Lung (tissue), 12 donors: ENCODE results near the gene NUPR2. TPM values are rescaled to one million over a fixed set of nuclear protein-coding genes. Genes with fewer than 3 reads are reported as not detected.

Experiments
- ATAC-seq: fragments of 200-7000 bp; cut with Tn5 transposase; one replicate; pipeline ENCODE4 v1.9.1; 2020; ENCODE audit warnings: moderate number of reproducible peaks; ENCODE audit not compliant: insufficient read depth, low FRiP score
- DNase-seq, 3 donors: peaks; one replicate each; pipeline ENCODE4 v3.0.0-alpha.2; 2013 to 2017
- H3K27ac ChIP-seq, 2 donors: one replicate each; pipeline ENCODE4 v1.5.1; 2013; ENCODE audit warnings: mild to moderate bottlenecking in 2 of 2, moderate library complexity in 2 of 2, control low read depth in 1 of 2, inconsistent platforms in 1 of 2, low read depth in 1 of 2, low read length in 1 of 2
- H3K27me3 ChIP-seq, 3 donors: one replicate each; pipeline ENCODE4 v1.5.1; 2013; ENCODE audit warnings: low read length in 2 of 3; ENCODE audit not compliant: control insufficient read depth in 3 of 3, insufficient read depth in 3 of 3
- H3K36me3 ChIP-seq, 4 donors: one replicate each; pipeline ENCODE4 v1.5.1; 2013; ENCODE audit warnings: low read length in 4 of 4, mild to moderate bottlenecking in 1 of 4, moderate library complexity in 1 of 4; ENCODE audit not compliant: control insufficient read depth in 4 of 4, insufficient read depth in 4 of 4
- H3K4me1 ChIP-seq, 5 donors: one replicate each; pipeline ENCODE4 v1.5.1; 2013; ENCODE audit warnings: low read length in 5 of 5, mild to moderate bottlenecking in 2 of 5, moderate library complexity in 1 of 5; ENCODE audit not compliant: control insufficient read depth in 5 of 5, insufficient read depth in 5 of 5
- H3K4me3 ChIP-seq: one replicate; pipeline ENCODE4 v1.5.1; 2013; ENCODE audit warnings: mild to moderate bottlenecking, control low read depth, moderate library complexity
- H3K9ac ChIP-seq, 2 donors: one replicate each; pipeline ENCODE4 v1.5.1; 2013; ENCODE audit warnings: low read length in 2 of 2, control low read depth in 1 of 2; ENCODE audit not compliant: insufficient read depth in 1 of 2
- H3K9me3 ChIP-seq, 4 donors: one replicate each; pipeline ENCODE4 v1.5.1; 2013; ENCODE audit warnings: low read length in 3 of 4, mild to moderate bottlenecking in 1 of 4, moderate library complexity in 1 of 4; ENCODE audit not compliant: control insufficient read depth in 4 of 4, insufficient read depth in 3 of 4
- WGBS, 2 donors: extraction: QIAGEN DNeasy Blood & Tissue Kit; methylation state at CpG; one replicate each; pipeline ENCODE4 v1.1.7; 2013; 5-methylcytosine and 5-hydroxymethylcytosine counted together
- polyA plus RNA-seq, 2 donors: library from polyadenylated mRNA; stranded (reverse); fragments of 200-250 nt; gene quantifications; one replicate each; pipeline ENCODE4 v1.2.1, GENCODE V29; 2013
- total RNA-seq, 2 donors: library from RNA; depleted of rRNA in 1 of 2; stranded (reverse); fragments of >200 nt in 1 of 2; gene quantifications; one replicate each; pipeline ENCODE4 v1.2.1, GENCODE V29; 2014 to 2021
- TF ChIP-seq, protein P1 (sequence below): IDR thresholded peaks from 2 replicates; pipeline ENCODE4 v1.5.1; 2012; ENCODE audit warnings: mild to moderate bottlenecking; ENCODE audit errors: control extremely low read depth, extremely low read depth
- donor health status: control.
- donor health status: control.
- donor health status: Bipolar disorder and iron deficiency.
- donor health status: healthy.
- donor health status: DM: yes; HTN: yes; CAD: no.

NUPR2 gene
- total and polyA plus RNA-seq, 4 donors, result 0.88 to 3.0 (median 1.9) TPM

GRCh38 chr7:56087445-56087844 lies 28.8 kb downstream of the NUPR2 start:
- 93 to 96% methylated on average over 16 of the region's 16 CpGs for WGBS, 2 donors
- Histone ChIP-seq H3K9ac (no peak overlapping the region), H3K9me3 (no peaks in the 10 kb centered on the region), H3K36me3 (peaks cover 4 to 10% (median 4%) of the 10 kb centered on the region in 4 donors), H3K27ac (no peak overlapping the region), H3K4me1 (peaks cover 2 to 18% (median 8%) of the 10 kb centered on the region in 5 donors), H3K4me3 (no peak overlapping the region), H3K27me3 (no peaks in the 10 kb centered on the region)
- TF ChIP-seq, protein P1, sequence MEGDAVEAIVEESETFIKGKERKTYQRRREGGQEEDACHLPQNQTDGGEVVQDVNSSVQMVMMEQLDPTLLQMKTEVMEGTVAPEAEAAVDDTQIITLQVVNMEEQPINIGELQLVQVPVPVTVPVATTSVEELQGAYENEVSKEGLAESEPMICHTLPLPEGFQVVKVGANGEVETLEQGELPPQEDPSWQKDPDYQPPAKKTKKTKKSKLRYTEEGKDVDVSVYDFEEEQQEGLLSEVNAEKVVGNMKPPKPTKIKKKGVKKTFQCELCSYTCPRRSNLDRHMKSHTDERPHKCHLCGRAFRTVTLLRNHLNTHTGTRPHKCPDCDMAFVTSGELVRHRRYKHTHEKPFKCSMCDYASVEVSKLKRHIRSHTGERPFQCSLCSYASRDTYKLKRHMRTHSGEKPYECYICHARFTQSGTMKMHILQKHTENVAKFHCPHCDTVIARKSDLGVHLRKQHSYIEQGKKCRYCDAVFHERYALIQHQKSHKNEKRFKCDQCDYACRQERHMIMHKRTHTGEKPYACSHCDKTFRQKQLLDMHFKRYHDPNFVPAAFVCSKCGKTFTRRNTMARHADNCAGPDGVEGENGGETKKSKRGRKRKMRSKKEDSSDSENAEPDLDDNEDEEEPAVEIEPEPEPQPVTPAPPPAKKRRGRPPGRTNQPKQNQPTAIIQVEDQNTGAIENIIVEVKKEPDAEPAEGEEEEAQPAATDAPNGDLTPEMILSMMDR, result no peak
- DNase-seq (no peak), ATAC-seq (no peak)

DNA sequence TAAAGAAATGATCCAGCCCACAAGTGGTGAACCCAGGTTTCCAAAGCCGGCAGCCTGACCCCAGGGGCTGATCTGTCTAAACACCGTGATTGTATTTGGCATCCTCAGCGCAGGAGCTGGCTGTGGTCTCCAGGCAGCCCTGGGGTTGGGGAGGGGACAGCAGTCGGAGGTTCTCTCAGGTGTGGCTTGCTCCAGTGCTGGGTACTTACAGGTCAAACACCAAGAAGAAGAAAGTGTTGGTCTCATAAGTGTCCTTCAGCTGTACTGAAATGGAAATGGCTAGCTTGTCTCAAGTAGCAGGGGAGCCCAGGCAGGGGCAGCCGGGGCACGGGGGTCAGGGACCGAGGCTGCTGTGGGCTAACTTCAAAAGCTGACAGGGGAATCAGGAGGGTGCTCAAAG lies 29.5 kb downstream of the NUPR2 start:
- TF ChIP-seq, protein P1, result no peak
- DNase-seq, result no peak
- H3K4me3 ChIP-seq, result no peak overlapping the region
- 93 to 97% methylated on average over 7 of the region's 7 CpGs for WGBS, 2 donors
- ATAC-seq, result no peak
- peaks cover 4 to 14% (median 4%) of the 10 kb centered on the region in 4 donors for H3K36me3 ChIP-seq
- no peaks in the 10 kb centered on the region for H3K9me3 ChIP-seq
- no peak overlapping the region for H3K9ac ChIP-seq
- peaks cover 0 to 12% (median 6%) of the 10 kb centered on the region in 5 donors for H3K4me1 ChIP-seq
- H3K27me3 ChIP-seq, result no peaks in the 10 kb centered on the region
- no peak overlapping the region for H3K27ac ChIP-seq

- TF ChIP-seq, protein P1, result no peak
- 74 to 87% methylated on average over 13 of the region's 13 CpGs for WGBS, 2 donors
- H3K9ac ChIP-seq, result no peak overlapping the region
- no peak overlapping the region for H3K4me3 ChIP-seq
- DNase-seq, result peak; percentile 66 to 72 (median 67)
- H3K36me3 ChIP-seq, result peaks cover 0 to 32% (median 4%) of the 10 kb centered on the region in 4 donors
- peaks cover 0 to 23% (median 7%) of the 10 kb centered on the region in 5 donors for H3K4me1 ChIP-seq
- no peak overlapping the region for H3K27ac ChIP-seq
- H3K27me3 ChIP-seq, result no peaks in the 10 kb centered on the region
- H3K9me3 ChIP-seq, result no peaks in the 10 kb centered on the region
- no peak for ATAC-seq
Observed at GRCh38 chr7:56083150-56083785, 32.9 kb downstream of the NUPR2 start.
